Renal pelvis (tissue), 4 donors: ENCODE measurements around the gene SLC37A3. TPM values are rescaled to one million over a fixed set of nuclear protein-coding genes. Genes with fewer than 3 reads are reported as not detected.
A peak's percentile ranks its signal among the peaks of the same experiment; 100 is the strongest.
"Not testable (repeated sequence)": the region's sequence is repeated elsewhere in the genome, so short reads cannot be mapped to it uniquely, and the experiment has no call there.

ENCODE experiments used
- DNase-seq: peaks from one replicate; pipeline ENCODE4 v3.0.0-alpha.2; 2013
- polyA plus RNA-seq, 3 donors: library from polyadenylated mRNA; unstranded; fragments of 120-200 nt; gene quantifications; one replicate each; pipeline ENCODE4 v1.2.1, GENCODE V29; 2013; ENCODE audit not compliant: insufficient read length in 3 of 3

The SLC37A3 gene
- polyA plus RNA-seq, 3 donors, result 48.1 to 64.5 (median 60.4) TPM

- DNase-seq, result no peak
Observed at GRCh38 chr7:140316165-140316661, 82.1 kb downstream of the SLC37A3 start.

GRCh38 chr7:140315498-140316164 is 82.7 kb downstream of the SLC37A3 start:
- DNase-seq, result no peak

- no peak for DNase-seq
Observed at GRCh38 chr7:140314573-140315480, 83.5 kb downstream of the SLC37A3 start.

- DNase-seq, result no peak
Observed at GRCh38 chr7:140312141-140312846, 86.0 kb downstream of the SLC37A3 start.

GRCh38 chr7:140311128-140311527 is 87.2 kb downstream of the SLC37A3 start:
- DNase-seq, result not testable (repeated sequence)

GRCh38 chr7:140310337-140311002 is 87.9 kb downstream of the SLC37A3 start:
- peak; percentile 38 for DNase-seq

GRCh38 chr7:140308060-140308459 is 90.3 kb downstream of the SLC37A3 start:
- DNase-seq, result no peak

GRCh38 chr7:140304191-140304799 is 94.0 kb downstream of the SLC37A3 start:
- DNase-seq, result no peak

- no peak for DNase-seq
Observed at GRCh38 chr7:140300243-140301136, 97.8 kb downstream of the SLC37A3 start.

- no peak for DNase-seq
Observed at GRCh38 chr7:140298213-140298612, 100.1 kb downstream of the SLC37A3 start.

GRCh38 chr7:140297192-140297591 is 101.1 kb downstream of the SLC37A3 start:
- DNase-seq, result no peak

- DNase-seq, result no peak
Observed at GRCh38 chr7:140295224-140295738, 103.0 kb downstream of the SLC37A3 start.

- DNase-seq, result no peak
Observed at GRCh38 chr7:140294454-140294853, 103.9 kb downstream of the SLC37A3 start.

GRCh38 chr7:140292438-140292837 is 105.9 kb downstream of the SLC37A3 start:
- DNase-seq, result no peak

- DNase-seq, result no peak
Observed at GRCh38 chr7:140289804-140290203, 108.5 kb downstream of the SLC37A3 start.

GRCh38 chr7:140287988-140288387 is 110.3 kb downstream of the SLC37A3 start:
- DNase-seq, result no peak

GRCh38 chr7:140285938-140286337 is 112.4 kb downstream of the SLC37A3 start:
- DNase-seq, result no peak

- no peak for DNase-seq
Observed at GRCh38 chr7:140284062-140284461, 114.3 kb downstream of the SLC37A3 start.
